ENCODE results near the gene EFHC2. TPM values are rescaled to one million over a fixed set of nuclear protein-coding genes. Genes with fewer than 3 reads are reported as not detected.
A peak's percentile ranks its signal among the peaks of the same experiment; 100 is the strongest.
"Not testable (repeated sequence)": the region's sequence is repeated elsewhere in the genome, so short reads cannot be mapped to it uniquely, and the experiment has no call there.

The EFHC2 gene
- total RNA-seq, 5 donors from 2014 or later (not counting 1 experiment from before 2014, with no cell fraction given) = 1.1 to 3.5 (median 2.0) TPM

DNA sequence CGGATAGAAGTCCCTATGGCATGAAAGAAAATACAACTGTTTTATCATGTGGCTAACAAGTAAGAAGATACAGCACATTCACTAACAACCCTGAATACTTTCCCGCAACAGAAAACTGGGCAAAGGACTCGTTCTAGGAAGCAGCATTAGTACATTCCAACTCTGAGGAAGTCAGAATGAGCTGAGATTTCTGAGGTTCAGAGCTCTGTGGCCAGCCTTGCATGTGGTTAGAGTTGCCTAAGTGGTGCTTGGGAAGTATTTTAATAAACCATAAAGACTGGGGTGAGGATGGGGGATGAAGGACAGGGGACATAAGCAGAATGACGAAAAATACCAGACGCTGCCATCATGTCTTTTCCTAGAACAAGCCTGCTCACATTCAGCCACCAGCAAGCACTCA is 82.2 kb downstream of the EFHC2 start:
- peaks cover 57 to 64% (median 63%) of the 10 kb centered on the region in 3 donors for H3K4me1 Mint-ChIP-seq
- Histone ChIP-seq H3K9me3 (no peaks in the 10 kb centered on the region), H3K27ac (ENCODE audit: low read length) (no peak overlapping the region), H3K4me3 (ENCODE audit: control insufficient read depth in 1 of 2, extremely low read depth in 1 of 2, low read length in 1 of 2) (no peak overlapping the region), H3K4me1 (ENCODE audit: control insufficient read depth in 1 of 2, extremely low read depth in 1 of 2, insufficient read depth in 2 of 2, low read length in 2 of 2) (peaks cover 19 to 25% of the 10 kb centered on the region in 2 experiments), H3K27me3 (replicated peaks in 1 of 2; ENCODE audit: control insufficient read depth in 2 of 2, extremely low read depth in 1 of 2, insufficient read depth in 2 of 2, low read length in 1 of 2) (no peaks in the 10 kb centered on the region), H3K36me3 (ENCODE audit: control insufficient read depth in 2 of 2, extremely low read depth in 1 of 2, insufficient read depth in 1 of 2, low read length in 1 of 2) (no peaks in the 10 kb centered on the region)
- H3K27me3 Mint-ChIP-seq = peaks cover 0 to 3% of the 10 kb centered on the region in 2 donors
- H3K4me3 Mint-ChIP-seq = no peak overlapping the region
- H3K36me3 Mint-ChIP-seq = peaks cover 6% of the 10 kb centered on the region
- ChIA-PET POLR2A (no interaction called here), CTCF (interaction anchor here (0.6 kb wide), 2 partner anchors 187 to 664 kb away, joined by 3 to 4 read pairs; no protein-coding TSS in a partner anchor)
- no peak for DNase-seq
- peaks cover 1 to 10% (median 6%) of the 10 kb centered on the region in 3 donors for H3K9me3 Mint-ChIP-seq
- WGBS (ENCODE audit: insufficient coverage) = no CpG with 5 or more reads among the region's 5 CpGs
- ATAC-seq (replicated peaks in 1 of 4) = no peak
- no peak overlapping the region for H3K27ac Mint-ChIP-seq

- Mint-ChIP-seq H3K4me1 (peaks cover 57 to 65% (median 63%) of the 10 kb centered on the region in 3 donors), H3K9me3 (peaks cover 8 to 17% (median 12%) of the 10 kb centered on the region in 3 donors), H3K4me3 (no peak overlapping the region), H3K27ac (peak overlapping the region in 1 of 2 donors; percentile 9), H3K27me3 (peaks cover 0 to 7% of the 10 kb centered on the region in 2 donors), H3K36me3 (peaks cover 12% of the 10 kb centered on the region)
- no peak overlapping the region for H3K4me3 ChIP-seq (ENCODE audit: control insufficient read depth in 1 of 2, extremely low read depth in 1 of 2, low read length in 1 of 2)
- DNase-seq (no peak), ATAC-seq (replicated peaks in 1 of 4) (peak in 1 of 4 experiments; percentile 44)
- H3K36me3 ChIP-seq (ENCODE audit: control insufficient read depth in 2 of 2, extremely low read depth in 1 of 2, insufficient read depth in 1 of 2, low read length in 1 of 2) = no peaks in the 10 kb centered on the region
- no peaks in the 10 kb centered on the region for H3K27me3 ChIP-seq (replicated peaks in 1 of 2; ENCODE audit: control insufficient read depth in 2 of 2, extremely low read depth in 1 of 2, insufficient read depth in 2 of 2, low read length in 1 of 2)
- ChIA-PET CTCF (no interaction called here), POLR2A (no interaction called here)
- H3K9me3 ChIP-seq = no peaks in the 10 kb centered on the region
- peaks cover 19% of the 10 kb centered on the region in 2 experiments for H3K4me1 ChIP-seq (ENCODE audit: control insufficient read depth in 1 of 2, extremely low read depth in 1 of 2, insufficient read depth in 2 of 2, low read length in 2 of 2)
- no peak overlapping the region for H3K27ac ChIP-seq (ENCODE audit: low read length)
These were observed 82.9 kb downstream of the EFHC2 start for GRCh38 chrX:44260609-44261008.

DNA sequence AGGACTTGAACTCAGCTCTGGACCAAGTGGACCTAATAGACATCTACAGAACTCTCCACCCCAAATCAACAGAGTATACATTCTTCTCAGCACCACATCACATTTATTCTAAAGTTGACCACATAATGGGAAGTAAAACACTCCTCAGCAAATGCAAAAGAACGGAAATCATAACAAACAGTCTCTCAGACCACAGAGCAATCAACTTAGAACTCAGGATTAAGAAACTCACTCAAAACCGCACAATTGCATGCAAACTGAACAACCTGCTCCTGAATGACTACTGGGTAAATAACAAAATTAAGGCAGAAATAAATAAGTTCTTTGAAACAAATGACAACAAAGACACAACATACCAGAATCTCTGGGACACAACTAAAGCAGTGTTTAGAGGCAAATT is 87.7 kb downstream of the EFHC2 start:
- peaks cover 30% of the 10 kb centered on the region for H3K36me3 Mint-ChIP-seq
- not testable (repeated sequence) for DNase-seq

GRCh38 chrX:44253575-44253942 is 89.9 kb downstream of the EFHC2 start:
- H3K27me3 Mint-ChIP-seq = peaks cover 0 to 6% of the 10 kb centered on the region in 2 donors
- POLR2A ChIA-PET = no interaction called here
- H3K4me1 Mint-ChIP-seq = peaks cover 56 to 67% (median 61%) of the 10 kb centered on the region in 3 donors
- H3K27ac ChIP-seq (ENCODE audit: low read length) = peak overlapping the region; percentile 90
- 29% methylated on average over 1 of the region's 4 CpGs for WGBS (ENCODE audit: insufficient coverage)
- H3K4me3 ChIP-seq (ENCODE audit: control insufficient read depth in 1 of 2, extremely low read depth in 1 of 2, low read length in 1 of 2) = peak overlapping the region; percentile 5 to 47
- peak overlapping the region; percentile 41 to 83 (median 60) for H3K4me3 Mint-ChIP-seq
- DNase-seq = no peak
- H3K36me3 Mint-ChIP-seq = peaks cover 35% of the 10 kb centered on the region
- H3K27ac Mint-ChIP-seq = peak overlapping the region; percentile 88 to 94
- no peaks in the 10 kb centered on the region for H3K9me3 ChIP-seq
- H3K4me1 ChIP-seq (ENCODE audit: control insufficient read depth in 1 of 2, extremely low read depth in 1 of 2, insufficient read depth in 2 of 2, low read length in 2 of 2) = peaks cover 4 to 18% of the 10 kb centered on the region in 2 experiments
- peaks cover 24 to 31% (median 29%) of the 10 kb centered on the region in 3 donors for H3K9me3 Mint-ChIP-seq
- H3K27me3 ChIP-seq (replicated peaks in 1 of 2; ENCODE audit: control insufficient read depth in 2 of 2, extremely low read depth in 1 of 2, insufficient read depth in 2 of 2, low read length in 1 of 2) = no peaks in the 10 kb centered on the region
- ATAC-seq (replicated peaks in 1 of 4) = peak in 3 of 4 experiments; percentile 13 to 64 (median 32)
- H3K36me3 ChIP-seq (ENCODE audit: control insufficient read depth in 2 of 2, extremely low read depth in 1 of 2, insufficient read depth in 1 of 2, low read length in 1 of 2) = no peaks in the 10 kb centered on the region
- CTCF ChIA-PET = interaction anchor here in 1 of 2 donors (1.6 kb wide), 1 partner anchor 10 kb away, joined by 17 read pairs; no protein-coding TSS in a partner anchor

More for the DNA sequence above, 87.7 kb downstream of the EFHC2 start:
- CTCF ChIA-PET; H3K36me3 ChIP-seq (ENCODE audit: control insufficient read depth in 2 of 2, extremely low read depth in 1 of 2, insufficient read depth in 1 of 2, low read length in 1 of 2); H3K27me3 ChIP-seq (replicated peaks in 1 of 2; ENCODE audit: control insufficient read depth in 2 of 2, extremely low read depth in 1 of 2, insufficient read depth in 2 of 2, low read length in 1 of 2); H3K27ac ChIP-seq (ENCODE audit: low read length); POLR2A ChIA-PET; ATAC-seq (replicated peaks in 1 of 4); H3K27me3 Mint-ChIP-seq; H3K4me3 ChIP-seq (ENCODE audit: control insufficient read depth in 1 of 2, extremely low read depth in 1 of 2, low read length in 1 of 2); H3K9me3 ChIP-seq: not testable (repeated sequence)
- H3K4me1 ChIP-seq (ENCODE audit: control insufficient read depth in 1 of 2, extremely low read depth in 1 of 2, insufficient read depth in 2 of 2, low read length in 2 of 2) = peaks cover 10 to 25% of the 10 kb centered on the region in 2 experiments
- Mint-ChIP-seq H3K9me3 (peaks cover 20 to 29% (median 27%) of the 10 kb centered on the region in 3 donors), H3K4me3 (peak overlapping the region in 1 of 3 donors; percentile 23), H3K4me1 (peaks cover 71 to 73% (median 72%) of the 10 kb centered on the region in 3 donors), H3K27ac (peak overlapping the region; percentile 72 to 94)
- no CpG with 5 or more reads among the region's 2 CpGs for WGBS (ENCODE audit: insufficient coverage)

DNA sequence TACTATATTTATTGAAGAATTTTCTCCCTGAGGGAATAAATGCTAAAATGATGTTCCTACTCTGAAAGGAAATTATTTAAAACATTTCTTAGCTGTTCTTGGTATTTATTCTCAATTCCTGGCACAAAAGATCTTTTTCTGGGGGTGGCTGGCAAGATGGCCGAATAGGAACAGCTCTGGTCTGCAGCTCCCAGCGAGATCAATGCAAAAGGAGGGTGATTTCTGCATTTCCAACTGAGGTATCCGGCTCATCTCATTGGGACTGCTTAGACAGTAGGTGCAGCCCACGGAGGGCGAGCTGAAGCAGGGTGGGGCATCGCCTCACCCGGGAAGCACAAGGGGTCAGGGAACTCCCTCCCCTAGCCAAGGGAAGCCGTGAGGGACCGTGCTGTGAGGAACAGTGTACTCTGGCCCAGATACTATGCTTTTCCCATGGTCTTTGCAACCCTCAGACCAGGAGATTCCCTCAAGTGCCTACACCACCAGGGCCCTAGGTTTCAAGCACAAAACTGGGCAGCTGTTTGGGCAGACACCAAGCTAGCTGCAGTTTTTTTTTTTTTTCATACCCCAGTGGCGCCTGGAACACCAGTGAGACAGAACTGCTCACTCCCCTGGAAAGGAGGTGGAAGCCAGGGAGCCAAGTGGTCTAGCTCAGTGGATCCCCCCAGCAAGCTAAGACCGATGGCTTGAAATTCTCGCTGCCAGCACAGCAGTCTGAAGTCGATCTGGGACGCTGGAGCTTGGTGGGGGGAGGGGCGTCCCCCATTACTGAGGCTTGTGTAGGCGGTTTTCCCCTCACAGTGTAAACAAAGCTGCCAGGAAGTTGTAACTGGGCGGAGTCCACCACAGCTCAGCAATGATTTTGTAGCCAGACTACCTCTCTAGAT is 90.5 kb downstream of the EFHC2 start:
- peaks cover 24 to 31% (median 29%) of the 10 kb centered on the region in 3 donors for H3K9me3 Mint-ChIP-seq
- 33% methylated on average over 3 of the region's 17 CpGs for WGBS (ENCODE audit: insufficient coverage)

GRCh38 chrX:44247468-44247867 is 96.0 kb downstream of the EFHC2 start:
- H3K4me3 ChIP-seq (ENCODE audit: control insufficient read depth in 1 of 2, extremely low read depth in 1 of 2, low read length in 1 of 2) = no peak overlapping the region
- peaks cover 39 to 57% (median 51%) of the 10 kb centered on the region in 3 donors for H3K4me1 Mint-ChIP-seq
- peaks cover 3 to 6% of the 10 kb centered on the region in 2 experiments for H3K4me1 ChIP-seq (ENCODE audit: control insufficient read depth in 1 of 2, extremely low read depth in 1 of 2, insufficient read depth in 2 of 2, low read length in 2 of 2)
- H3K36me3 Mint-ChIP-seq = peaks cover 5% of the 10 kb centered on the region
- H3K27ac Mint-ChIP-seq = no peak overlapping the region
- peaks cover 0 to 7% of the 10 kb centered on the region in 2 donors for H3K27me3 Mint-ChIP-seq
- H3K27ac ChIP-seq (ENCODE audit: low read length) = no peak overlapping the region
- H3K4me3 Mint-ChIP-seq = no peak overlapping the region
- H3K9me3 Mint-ChIP-seq = peaks cover 0 to 4% (median 4%) of the 10 kb centered on the region in 3 donors
- ChIA-PET CTCF (no interaction called here), POLR2A (no interaction called here)
- no peaks in the 10 kb centered on the region for H3K27me3 ChIP-seq (replicated peaks in 1 of 2; ENCODE audit: control insufficient read depth in 2 of 2, extremely low read depth in 1 of 2, insufficient read depth in 2 of 2, low read length in 1 of 2)
- no peaks in the 10 kb centered on the region for H3K36me3 ChIP-seq (ENCODE audit: control insufficient read depth in 2 of 2, extremely low read depth in 1 of 2, insufficient read depth in 1 of 2, low read length in 1 of 2)
- no peaks in the 10 kb centered on the region for H3K9me3 ChIP-seq
- ATAC-seq (replicated peaks in 1 of 4) = no peak
- no peak for DNase-seq
- WGBS (ENCODE audit: insufficient coverage) = no CpG with 5 or more reads among the region's 4 CpGs

More for the DNA sequence above, 90.5 kb downstream of the EFHC2 start:
- H3K4me3 ChIP-seq (ENCODE audit: control insufficient read depth in 1 of 2, extremely low read depth in 1 of 2, low read length in 1 of 2) = peak overlapping the region; percentile 5 to 47
- H3K4me1 Mint-ChIP-seq = peaks cover 56 to 69% (median 61%) of the 10 kb centered on the region in 3 donors
- H3K27ac ChIP-seq (ENCODE audit: low read length) = peak overlapping the region; percentile 90
- peak overlapping the region; percentile 41 to 83 (median 60) for H3K4me3 Mint-ChIP-seq
- CTCF ChIA-PET = interaction anchor here in 1 of 2 donors (1.6 kb wide), 1 partner anchor 9 kb away, joined by 17 read pairs; no protein-coding TSS in a partner anchor
- H3K4me1 ChIP-seq (ENCODE audit: control insufficient read depth in 1 of 2, extremely low read depth in 1 of 2, insufficient read depth in 2 of 2, low read length in 2 of 2) = peaks cover 4 to 18% of the 10 kb centered on the region in 2 experiments
- DNase-seq = peak; percentile 51 to 85 (median 75)
- H3K36me3 ChIP-seq (ENCODE audit: control insufficient read depth in 2 of 2, extremely low read depth in 1 of 2, insufficient read depth in 1 of 2, low read length in 1 of 2); H3K27me3 Mint-ChIP-seq; H3K27me3 ChIP-seq (replicated peaks in 1 of 2; ENCODE audit: control insufficient read depth in 2 of 2, extremely low read depth in 1 of 2, insufficient read depth in 2 of 2, low read length in 1 of 2); H3K9me3 ChIP-seq; POLR2A ChIA-PET: not testable (repeated sequence)
- H3K36me3 Mint-ChIP-seq = peaks cover 35% of the 10 kb centered on the region
- ATAC-seq (replicated peaks in 1 of 4) = peak; percentile 96 to 99 (median 98)
- H3K27ac Mint-ChIP-seq = peak overlapping the region; percentile 88 to 94

Measured in T-cell (primary cell).